Thyroid gland (tissue), 4 donors: ENCODE results near the gene CCNT1.

Source experiments
- CTCF ChIP-seq, 6 experiments: fragments of 200-600 bp in 3 of 6; fragments of 450-650 bp in 3 of 6; sonication (generic) in 3 of 6; IDR thresholded peaks; one replicate each; pipeline ENCODE4 v1.5.1; 2016 to 2019; ENCODE audit warnings: antibody characterized with exemption in 6 of 6, mild to moderate bottlenecking in 2 of 6, inconsistent platforms in 1 of 6, moderate library complexity in 1 of 6
- POLR2A ChIP-seq, 2 donors: fragments of 450-650 bp; IDR thresholded peaks; one replicate each; pipeline ENCODE4 v1.6.1; 2017; ENCODE audit warnings: antibody characterized with exemption in 2 of 2, mild to moderate bottlenecking in 2 of 2, moderate library complexity in 1 of 2

- TF ChIP-seq CTCF (IDR thresholded peaks at IDR 0.05) (no peak), POLR2A (IDR thresholded peaks at IDR 0.05) (no peak)
Observed at GRCh38 chr12:48643011-48643410, 73.5 kb downstream of the CCNT1 start.
